Esophagus muscularis mucosa (tissue), 4 donors: Measurements from ENCODE around the gene UBE2J2. TPM values are rescaled to one million over a fixed set of nuclear protein-coding genes. Genes with fewer than 3 reads are reported as not detected.

Experiments used
- DNase-seq: peaks from one replicate; pipeline ENCODE4 v3.0.0-alpha.2; 2017; ENCODE audit errors: extremely low spot score
- H3K27ac ChIP-seq, 4 donors: fragments of 200-600 bp; sonication (generic); replicated peaks in 1 of 4; 1 replicate in 3 of 4; 2 replicates in 1 of 4; pipeline ENCODE4 v1.5.1; 2016 to 2019; ENCODE audit warnings: mild to moderate bottlenecking in 1 of 4
- H3K27me3 ChIP-seq, 4 donors: fragments of 200-600 bp; sonication (generic); one replicate each; pipeline versions ENCODE4 v1.5.1 to v1.6.0; 2016 to 2019
- H3K36me3 ChIP-seq, 4 donors: fragments of 200-600 bp; sonication (generic); one replicate each; pipeline ENCODE4 v1.5.1; 2016 to 2019
- H3K4me1 ChIP-seq, 4 donors: fragments of 200-600 bp; sonication (generic); one replicate each; pipeline ENCODE4 v1.5.1; 2016 to 2019
- H3K4me3 ChIP-seq, 4 donors: fragments of 200-600 bp; sonication (generic); 1 replicate in 2 of 4; 2 replicates in 2 of 4; pipeline ENCODE4 v1.5.1; 2016 to 2019; ENCODE audit warnings: mild to moderate bottlenecking in 4 of 4, moderate library complexity in 1 of 4
- H3K9me3 ChIP-seq, 4 donors: fragments of 200-600 bp; sonication (generic); 1 replicate in 3 of 4; 2 replicates in 1 of 4; pipeline ENCODE4 v1.5.1; 2016 to 2019
- CTCF ChIP-seq, 3 experiments: fragments of 200-600 bp in 2 of 3; fragments of 450-650 bp in 1 of 3; sonication (generic) in 2 of 3; IDR thresholded peaks; one replicate each; pipeline ENCODE4 v1.5.1; 2017 to 2019; ENCODE audit warnings: antibody characterized with exemption in 3 of 3, mild to moderate bottlenecking in 2 of 3, moderate library complexity in 1 of 3
- EP300 ChIP-seq: sonication (generic); formaldehyde crosslinking; IDR thresholded peaks from one replicate; pipeline ENCODE4 v1.6.1; 2017; ENCODE audit warnings: antibody characterized with exemption
- POLR2A ChIP-seq: fragments of 450-650 bp; IDR thresholded peaks from one replicate; pipeline ENCODE4 v1.6.1; 2017; ENCODE audit warnings: antibody characterized with exemption, moderate library complexity, mild to moderate bottlenecking, low read depth
- POLR2AphosphoS5 ChIP-seq, 2 donors: sonication (generic); formaldehyde crosslinking; IDR thresholded peaks; one replicate each; pipeline ENCODE4 v1.6.1; 2017; ENCODE audit warnings: antibody characterized with exemption in 2 of 2
- WGBS: methylation state at CpG from one replicate; pipeline ENCODE4 v1.1.5; 2018; 5-methylcytosine and 5-hydroxymethylcytosine counted together
- intact Hi-C: fragments of 100-400 bp; cut with DNase I; formaldehyde crosslinking; loops from one replicate; pipeline ENCODE4 v1.15.1; 2023
- total RNA-seq, 4 donors: library from RNA; depleted of rRNA; stranded (reverse); fragments of >200 nt; gene quantifications; one replicate each; pipeline versions ENCODE4 v1.1.0 to v1.2.1, GENCODE V29; 2016

The UBE2J2 gene
- total RNA-seq, 4 donors from 2014 or later, result 34.9 to 61.4 (median 49.5) TPM

DNA sequence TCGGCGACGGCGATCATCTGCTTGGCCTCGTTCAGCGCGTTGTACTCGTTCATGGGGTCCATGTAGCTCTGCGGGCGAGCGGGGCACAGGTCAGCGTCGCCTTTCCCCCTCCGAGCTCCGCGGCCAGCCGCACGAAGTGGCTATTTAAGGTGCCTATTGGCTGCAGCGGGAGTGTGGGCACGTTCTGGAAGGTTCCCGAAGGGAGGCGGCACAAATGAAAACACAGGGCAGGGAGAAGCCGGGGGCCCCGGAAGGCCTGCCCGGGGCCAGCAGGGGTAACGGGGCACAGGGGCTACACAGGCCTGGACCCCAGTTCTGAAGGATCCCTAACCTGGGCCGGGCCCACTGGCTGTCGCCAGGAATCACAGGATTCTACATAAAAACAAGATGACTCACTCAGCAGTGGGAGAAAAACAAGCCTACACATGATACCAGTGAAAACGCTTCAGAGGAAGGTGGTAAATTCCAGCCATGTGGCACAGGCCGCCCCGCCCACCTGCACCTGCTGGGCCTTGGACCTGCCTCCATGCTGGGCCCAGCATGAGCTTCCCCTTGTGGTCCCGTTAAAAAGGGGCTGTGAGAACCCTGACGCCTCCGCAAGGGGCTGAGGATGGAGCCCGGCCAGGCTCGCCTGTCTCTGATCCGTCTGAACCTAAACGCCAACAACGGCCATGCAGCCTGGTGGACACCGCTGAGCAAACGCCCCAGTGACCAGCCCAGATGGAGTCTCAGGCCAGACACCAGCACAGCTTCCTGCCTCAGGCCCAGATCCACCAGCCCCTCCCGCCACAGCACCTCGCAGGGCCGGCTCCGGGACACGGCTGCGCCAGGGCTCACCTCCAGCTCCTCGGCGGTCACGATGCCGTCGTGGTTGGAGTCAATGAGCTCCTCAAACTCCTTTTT is 55.8 kb downstream of the UBE2J2 start:
- H3K9me3 ChIP-seq, result no peaks in the 10 kb centered on the region
- peaks cover 51 to 78% (median 74%) of the 10 kb centered on the region in 4 donors for H3K36me3 ChIP-seq
- peaks cover 14 to 25% (median 24%) of the 10 kb centered on the region in 4 donors for H3K4me1 ChIP-seq
- H3K27ac ChIP-seq, result no peak overlapping the region
- H3K27me3 ChIP-seq, result no peaks in the 10 kb centered on the region
- intact Hi-C loops, result no loop called here
- 93% methylated on average over 36 of the region's 52 CpGs for WGBS
- DNase-seq, result no peak
- H3K4me3 ChIP-seq, result no peak overlapping the region
- TF ChIP-seq CTCF (IDR thresholded peaks at IDR 0.05) (no peak), POLR2A (no peak), POLR2AphosphoS5 (IDR thresholded peaks at IDR 0.05) (no peak), EP300 (no peak)

- no peak overlapping the region for H3K4me3 ChIP-seq
- TF ChIP-seq POLR2A (no peak), POLR2AphosphoS5 (IDR thresholded peaks at IDR 0.05) (no peak), CTCF (IDR thresholded peaks at IDR 0.05) (no peak), EP300 (no peak)
- no peak overlapping the region for H3K27ac ChIP-seq
- intact Hi-C loops, result no loop called here
- peaks cover 14 to 32% (median 28%) of the 10 kb centered on the region in 4 donors for H3K4me1 ChIP-seq
- peaks cover 43 to 69% (median 65%) of the 10 kb centered on the region in 4 donors for H3K36me3 ChIP-seq
- DNase-seq, result no peak
- no peaks in the 10 kb centered on the region for H3K9me3 ChIP-seq
- no peaks in the 10 kb centered on the region for H3K27me3 ChIP-seq
- 87% methylated on average over 34 of the region's 74 CpGs for WGBS
Observed at GRCh38 chr1:1216770-1217620, 56.7 kb downstream of the UBE2J2 start.

- no peaks in the 10 kb centered on the region for H3K9me3 ChIP-seq
- no peaks in the 10 kb centered on the region for H3K27me3 ChIP-seq
- peaks cover 34 to 60% (median 56%) of the 10 kb centered on the region in 4 donors for H3K36me3 ChIP-seq
- H3K4me3 ChIP-seq, result no peak overlapping the region
- WGBS, result 68% methylated on average over 3 of the region's 21 CpGs
- H3K4me1 ChIP-seq, result peaks cover 14 to 37% (median 30%) of the 10 kb centered on the region in 4 donors
- no peak for DNase-seq
- intact Hi-C loops, result no loop called here
- no peak overlapping the region for H3K27ac ChIP-seq
- TF ChIP-seq EP300 (no peak), CTCF (IDR thresholded peaks at IDR 0.05) (no peak), POLR2AphosphoS5 (IDR thresholded peaks at IDR 0.05) (no peak), POLR2A (no peak)
Observed at GRCh38 chr1:1215881-1216605, 57.6 kb downstream of the UBE2J2 start.

DNA sequence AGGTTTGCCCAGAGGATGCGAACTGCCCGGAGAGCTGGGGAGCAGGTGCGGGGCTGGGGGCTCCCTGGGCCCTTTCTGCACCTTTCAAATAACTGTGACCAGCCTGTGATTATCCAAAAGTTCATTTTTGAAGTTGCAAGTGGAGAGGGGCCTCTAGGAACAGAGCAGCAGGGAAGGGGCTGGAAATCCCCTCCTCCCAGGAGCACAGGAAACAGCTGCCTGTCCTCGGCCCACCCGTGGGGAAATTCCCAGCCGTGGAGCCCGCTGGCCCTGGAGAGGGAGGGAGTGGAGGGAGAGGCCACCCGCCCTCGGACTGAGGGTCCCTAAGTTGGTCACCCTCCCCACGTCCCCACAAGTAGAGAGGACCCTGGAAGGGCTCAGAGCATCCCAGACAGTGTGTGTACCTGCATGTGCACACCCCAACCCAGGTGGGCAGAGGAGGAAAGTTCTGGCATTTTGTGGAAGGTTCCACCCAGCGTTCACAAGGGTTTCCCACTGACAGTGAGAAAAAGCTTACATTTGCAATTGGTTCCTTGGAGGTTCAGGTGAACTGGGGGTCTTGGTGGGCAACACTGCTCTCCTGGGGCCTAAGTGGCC is 58.5 kb downstream of the UBE2J2 start:
- 53% methylated on average over 9 of the region's 11 CpGs for WGBS
- Histone ChIP-seq H3K36me3 (peaks cover 27 to 51% (median 47%) of the 10 kb centered on the region in 4 donors), H3K27me3 (no peaks in the 10 kb centered on the region), H3K9me3 (no peaks in the 10 kb centered on the region), H3K27ac (no peak overlapping the region), H3K4me1 (peaks cover 14 to 37% (median 30%) of the 10 kb centered on the region in 4 donors), H3K4me3 (no peak overlapping the region)
- intact Hi-C loops, result no loop called here
- no peak for DNase-seq
- TF ChIP-seq EP300 (no peak), POLR2AphosphoS5 (IDR thresholded peaks at IDR 0.05) (no peak), CTCF (IDR thresholded peaks at IDR 0.05) (no peak), POLR2A (no peak)
